DND-41 (cell line): ENCODE data around the gene NFKB1.

Experiments
- ATAC-seq: fragments of 200-7000 bp; cut with Tn5 transposase; 3 replicates; pipeline ENCODE4 v1.9.1; 2021; ENCODE audit warnings: low read depth; ENCODE audit not compliant: insufficient read depth
- DNase-seq: peaks from one replicate; pipeline ENCODE4 v3.0.0-alpha.2; 2020
- H2AFZ ChIP-seq: 2 replicates; pipeline ENCODE4 v1.6.0; 2012; ENCODE audit warnings: low read depth, low read length
- H3K27ac ChIP-seq: 2 replicates; pipeline ENCODE4 v1.5.1; 2012; ENCODE audit warnings: low read length, inconsistent platforms
- H3K27me3 ChIP-seq: fragments of 200-600 bp; sonication (generic); 2 replicates; pipeline ENCODE4 v1.6.0; 2012; ENCODE audit warnings: low read length, mild to moderate bottlenecking, inconsistent platforms; ENCODE audit not compliant: insufficient read depth, poor library complexity
- H3K36me3 ChIP-seq: 2 replicates; pipeline ENCODE4 v1.5.1; 2012; ENCODE audit warnings: low read length, inconsistent platforms; ENCODE audit not compliant: insufficient read depth
- H3K4me1 ChIP-seq: 2 replicates; pipeline ENCODE4 v1.5.1; 2012; ENCODE audit warnings: mild to moderate bottlenecking, low read length; ENCODE audit not compliant: insufficient read depth
- H3K4me2 ChIP-seq: 2 replicates; pipeline ENCODE4 v1.6.0; 2012; ENCODE audit warnings: mild to moderate bottlenecking, moderate library complexity, low read length, inconsistent platforms; ENCODE audit not compliant: insufficient read depth
- H3K4me3 ChIP-seq, 2 experiments: fragments of 200-600 bp in 1 of 2; shearing (Covaris generic) in 1 of 2; 2 replicates each; pipeline ENCODE4 v1.5.1; 2012 to 2016; ENCODE audit warnings: inconsistent platforms in 2 of 2, low read length in 2 of 2, mild to moderate bottlenecking in 2 of 2, low read depth in 1 of 2, moderate library complexity in 1 of 2
- H3K79me2 ChIP-seq: 2 replicates; pipeline ENCODE4 v1.6.0; 2012; ENCODE audit warnings: low read length, inconsistent platforms; ENCODE audit not compliant: insufficient read depth
- H3K9ac ChIP-seq: 2 replicates; pipeline ENCODE4 v1.6.0; 2012; ENCODE audit warnings: low read depth, mild to moderate bottlenecking, inconsistent platforms, low read length, moderate library complexity
- H3K9me3 ChIP-seq: 2 replicates; pipeline ENCODE4 v1.5.1; 2012; ENCODE audit warnings: low read length, moderate library complexity, mild to moderate bottlenecking, inconsistent platforms; ENCODE audit not compliant: insufficient read depth, severe bottlenecking
- H4K20me1 ChIP-seq: 2 replicates; pipeline ENCODE4 v1.6.0; 2012; ENCODE audit warnings: low read length; ENCODE audit not compliant: insufficient read depth
- CTCF ChIP-seq: IDR thresholded peaks from 2 replicates; pipeline ENCODE4 v1.5.1; 2012; ENCODE audit warnings: borderline replicate concordance, low read length, moderate library complexity, mild to moderate bottlenecking; ENCODE audit not compliant: poor library complexity, severe bottlenecking; ENCODE audit errors: extremely low read depth
- EZH2 ChIP-seq: IDR thresholded peaks from 3 replicates; pipeline ENCODE4 v1.6.1; 2012; ENCODE audit warnings: borderline replicate concordance, low read depth, mild to moderate bottlenecking, moderate library complexity, low read length, inconsistent platforms; ENCODE audit not compliant: severe bottlenecking

Gene NFKB1

GRCh38 chr4:102606846-102607450 lies 105.8 kb downstream of the NFKB1 start:
- Histone ChIP-seq H3K4me1 (no peaks in the 10 kb centered on the region), H3K27me3 (no peaks in the 10 kb centered on the region), H3K36me3 (peaks cover 64% of the 10 kb centered on the region), H3K27ac (no peak overlapping the region), H3K4me2 (no peak overlapping the region), H2AFZ (no peak overlapping the region), H4K20me1 (no peaks in the 10 kb centered on the region), H3K9ac (no peak overlapping the region), H3K4me3 (no peak overlapping the region), H3K79me2 (no peaks in the 10 kb centered on the region), H3K9me3 (no peaks in the 10 kb centered on the region)
- TF ChIP-seq CTCF (no peak), EZH2 (no peak)
- DNase-seq, result no peak
- ATAC-seq, result no peak

- Histone ChIP-seq H3K27me3 (no peaks in the 10 kb centered on the region), H3K27ac (no peak overlapping the region), H3K4me3 (no peak overlapping the region), H3K36me3 (peaks cover 75% of the 10 kb centered on the region), H2AFZ (no peak overlapping the region), H3K79me2 (no peaks in the 10 kb centered on the region), H3K4me1 (no peaks in the 10 kb centered on the region), H3K9me3 (no peaks in the 10 kb centered on the region), H4K20me1 (no peaks in the 10 kb centered on the region), H3K4me2 (no peak overlapping the region), H3K9ac (no peak overlapping the region)
- DNase-seq, result no peak
- ATAC-seq, result no peak
- TF ChIP-seq EZH2 (no peak), CTCF (no peak)
These were observed 107.0 kb downstream of the NFKB1 start for GRCh38 chr4:102608190-102608589.

- Histone ChIP-seq H3K27ac (no peak overlapping the region), H3K4me3 (no peak overlapping the region), H2AFZ (no peak overlapping the region), H3K9ac (no peak overlapping the region), H3K36me3 (peaks cover 83% of the 10 kb centered on the region), H3K27me3 (no peaks in the 10 kb centered on the region), H3K4me2 (no peak overlapping the region), H4K20me1 (no peaks in the 10 kb centered on the region), H3K4me1 (no peaks in the 10 kb centered on the region), H3K9me3 (no peaks in the 10 kb centered on the region), H3K79me2 (no peaks in the 10 kb centered on the region)
- DNase-seq, result no peak
- TF ChIP-seq CTCF (peak; percentile 59), EZH2 (no peak)
- ATAC-seq, result peak; percentile 62; the same call in 2 of the 3 replicates
These were observed 108.8 kb downstream of the NFKB1 start for GRCh38 chr4:102610007-102610406.
